H9 (cell line): ENCODE data around the gene ASPHD1. TPM values are rescaled to one million over a fixed set of nuclear protein-coding genes. Genes with fewer than 3 reads are reported as not detected.

Experiments used
- DNase-seq: peaks from one replicate; pipeline ENCODE4 v3.0.0-alpha.2; 2017
- H2AFZ ChIP-seq: one replicate; pipeline ENCODE4 v1.6.1; 2013; ENCODE audit warnings: mild to moderate bottlenecking, low read length, control low read depth, moderate library complexity
- H2AK5ac ChIP-seq: 2 replicates; pipeline ENCODE4 v1.6.1; 2013; ENCODE audit warnings: low read length, control low read depth, mixed read lengths; ENCODE audit not compliant: insufficient read length
- H2BK120ac ChIP-seq: one replicate; pipeline ENCODE4 v1.6.1; 2013; ENCODE audit warnings: low read depth, mild to moderate bottlenecking, low read length, control low read depth, inconsistent platforms; ENCODE audit not compliant: poor library complexity, severe bottlenecking
- H2BK12ac ChIP-seq: 2 replicates; pipeline ENCODE4 v1.6.1; 2013; ENCODE audit warnings: low read length, control low read depth, mixed read lengths, low read depth; ENCODE audit not compliant: insufficient read length
- H2BK15ac ChIP-seq: 2 replicates; pipeline ENCODE4 v1.6.1; 2013; ENCODE audit warnings: low read depth, low read length, control low read depth
- H2BK20ac ChIP-seq: one replicate; pipeline ENCODE4 v1.6.1; 2013; ENCODE audit warnings: low read depth, mild to moderate bottlenecking, low read length, control low read depth, inconsistent platforms; ENCODE audit not compliant: poor library complexity, severe bottlenecking
- H2BK5ac ChIP-seq: 2 replicates; pipeline ENCODE4 v1.6.1; 2013; ENCODE audit warnings: low read length, control low read depth, mixed read lengths; ENCODE audit not compliant: insufficient read length
- H3K14ac ChIP-seq: 2 replicates; pipeline ENCODE4 v1.6.1; 2013; ENCODE audit warnings: low read length, control low read depth; ENCODE audit not compliant: insufficient read depth
- H3K18ac ChIP-seq: 2 replicates; pipeline ENCODE4 v1.6.1; 2013; ENCODE audit warnings: low read depth, mild to moderate bottlenecking, mixed read lengths, low read length, control low read depth; ENCODE audit not compliant: insufficient read length
- H3K23ac ChIP-seq: 2 replicates; pipeline ENCODE4 v1.6.1; 2013; ENCODE audit warnings: low read length, control low read depth, mixed read lengths, low read depth; ENCODE audit not compliant: insufficient read length
- H3K23me2 ChIP-seq: 2 replicates; pipeline ENCODE4 v1.6.1; 2013; ENCODE audit warnings: low read depth, mild to moderate bottlenecking, mixed read lengths, low read length, control low read depth; ENCODE audit not compliant: insufficient read length, poor library complexity, severe bottlenecking
- H3K27ac ChIP-seq: 2 replicates; pipeline ENCODE4 v1.5.1; 2013; ENCODE audit warnings: low read length, control low read depth, mixed read lengths, low read depth; ENCODE audit not compliant: insufficient read length
- H3K27me3 ChIP-seq: 2 replicates; pipeline ENCODE4 v1.6.1; 2013; ENCODE audit warnings: low read length, control low read depth, inconsistent platforms; ENCODE audit not compliant: insufficient read depth
- H3K4ac ChIP-seq: 2 replicates; pipeline ENCODE4 v1.6.1; 2013; ENCODE audit warnings: low read depth, mild to moderate bottlenecking, control low read depth, inconsistent platforms, low read length, moderate library complexity
- H3K4me1 ChIP-seq: 2 replicates; pipeline ENCODE4 v1.6.1; 2013; ENCODE audit warnings: low read length, control low read depth, inconsistent platforms; ENCODE audit not compliant: insufficient read depth
- H3K4me2 ChIP-seq: 2 replicates; pipeline ENCODE4 v1.6.1; 2013; ENCODE audit warnings: low read length, control low read depth, mixed read lengths; ENCODE audit not compliant: insufficient read length, insufficient read depth
- H3K56ac ChIP-seq: 2 replicates; pipeline ENCODE4 v1.6.1; 2013; ENCODE audit warnings: low read depth, mild to moderate bottlenecking, mixed read lengths, low read length, control low read depth; ENCODE audit not compliant: insufficient read length
- H3K79me1 ChIP-seq: 2 replicates; pipeline ENCODE4 v1.6.1; 2013; ENCODE audit warnings: low read depth, mild to moderate bottlenecking, moderate library complexity, low read length, control low read depth, inconsistent platforms; ENCODE audit not compliant: insufficient read depth, poor library complexity, severe bottlenecking
- H3K79me2 ChIP-seq: 2 replicates; pipeline ENCODE4 v1.6.1; 2013; ENCODE audit warnings: low read length, control low read depth, inconsistent platforms; ENCODE audit not compliant: insufficient read depth
- H3K9ac ChIP-seq: 2 replicates; pipeline ENCODE4 v1.6.1; 2013; ENCODE audit warnings: low read length, control low read depth, mixed read lengths; ENCODE audit not compliant: insufficient read length; ENCODE audit errors: extremely low read depth
- H3K9me3 ChIP-seq: one replicate; pipeline ENCODE4 v1.6.1; 2013; ENCODE audit warnings: low read depth, low read length, inconsistent platforms; ENCODE audit not compliant: control insufficient read depth
- H3T11ph ChIP-seq: one replicate; pipeline ENCODE4 v1.6.1; 2013; ENCODE audit warnings: mild to moderate bottlenecking, low read length, control low read depth, inconsistent platforms
- H4K20me1 ChIP-seq: one replicate; pipeline ENCODE4 v1.6.1; 2013; ENCODE audit not compliant: control insufficient read depth, insufficient read length, insufficient read depth
- H4K5ac ChIP-seq: 2 replicates; pipeline ENCODE4 v1.6.1; 2013; ENCODE audit warnings: low read depth, mild to moderate bottlenecking, mixed read lengths, low read length, control low read depth; ENCODE audit not compliant: insufficient read length
- H4K8ac ChIP-seq: replicated peaks from 2 replicates; pipeline ENCODE4 v1.6.1; 2013; ENCODE audit warnings: low read length, control low read depth, mixed read lengths, low read depth; ENCODE audit not compliant: insufficient read length
- H4K91ac ChIP-seq: 2 replicates; pipeline ENCODE4 v1.6.1; 2013; ENCODE audit warnings: low read depth, mild to moderate bottlenecking, moderate library complexity, mixed read lengths, low read length, control low read depth; ENCODE audit not compliant: insufficient read length
- H3K27ac Mint-ChIP-seq, 3 experiments: 2 replicates in 2 of 3; 3 replicates in 1 of 3; pipeline ENCODE4 v1.8.0; 2020 to 2021; ENCODE audit warnings: mixed read lengths in 3 of 3, mild to moderate bottlenecking in 1 of 3, moderate library complexity in 1 of 3
- H3K27me3 Mint-ChIP-seq: 2 replicates; pipeline ENCODE4 v1.8.0; 2021; ENCODE audit warnings: low read depth, mild to moderate bottlenecking, moderate library complexity, mixed read lengths
- H3K36me3 Mint-ChIP-seq, 3 experiments: 2 replicates in 2 of 3; 3 replicates in 1 of 3; pipeline ENCODE4 v1.8.0; 2020 to 2021; ENCODE audit warnings: low read depth in 3 of 3, mixed read lengths in 3 of 3; ENCODE audit not compliant: insufficient read depth in 1 of 3
- H3K4me1 Mint-ChIP-seq, 2 experiments: 2 replicates each; pipeline ENCODE4 v1.8.0; 2020; ENCODE audit warnings: mixed read lengths in 2 of 2
- H3K4me3 Mint-ChIP-seq, 2 experiments: 2 replicates in 1 of 2; 3 replicates in 1 of 2; pipeline ENCODE4 v1.8.0; 2020 to 2021; ENCODE audit warnings: mild to moderate bottlenecking in 2 of 2, mixed read lengths in 2 of 2, moderate library complexity in 1 of 2
- H3K9me3 Mint-ChIP-seq, 2 experiments: 2 replicates in 1 of 2; 3 replicates in 1 of 2; pipeline ENCODE4 v1.8.0; 2020; ENCODE audit warnings: mild to moderate bottlenecking in 2 of 2, mixed read lengths in 2 of 2, moderate library complexity in 1 of 2
- CTCF ChIP-seq: fragments of 200-600 bp; sonication (generic); conservative IDR thresholded peaks from 3 replicates; pipeline ENCODE4 v1.8.0; 2021; ENCODE audit warnings: antibody characterized with exemption, mild to moderate bottlenecking
- WGBS: extraction: QIAGEN DNeasy Blood & Tissue Kit; methylation state at CpG from one replicate; pipeline ENCODE4 v1.1.7; 2013; ENCODE audit warnings: missing lambda C conversion rate, low lambda C conversion rate, mixed read lengths; ENCODE audit not compliant: insufficient read length; ENCODE audit errors: extremely low coverage; 5-methylcytosine and 5-hydroxymethylcytosine counted together
- total RNA-seq: library from RNA; stranded (reverse); gene quantifications from 2 replicates; pipeline ENCODE4 v1.2.1, GENCODE V29; 2021

The ASPHD1 gene
- total RNA-seq, 1 experiment from 2014 or later: 16.7 TPM

GRCh38 chr16:29875206-29875605 lies 25.1 kb upstream of the ASPHD1 start:
- Histone ChIP-seq H4K91ac (no peak overlapping the region), H3T11ph (no peak overlapping the region), H3K79me1 (no peaks in the 10 kb centered on the region), H4K20me1 (no peaks in the 10 kb centered on the region), H3K18ac (no peak overlapping the region), H2BK5ac (no peak overlapping the region), H2BK12ac (no peak overlapping the region), H2AFZ (no peak overlapping the region), H2BK120ac (no peak overlapping the region), H3K23me2 (peaks cover 10% of the 10 kb centered on the region), H3K4me2 (no peak overlapping the region), H2AK5ac (no peak overlapping the region), H3K4me1 (no peaks in the 10 kb centered on the region), H4K8ac (no peak overlapping the region), H3K23ac (no peak overlapping the region), H3K9me3 (no peaks in the 10 kb centered on the region), H2BK20ac (no peak overlapping the region), H3K14ac (no peak overlapping the region), H3K27me3 (no peaks in the 10 kb centered on the region), H4K5ac (no peak overlapping the region), H3K4ac (no peak overlapping the region), H3K27ac (no peak overlapping the region), H3K9ac (no peak overlapping the region), H3K79me2 (no peaks in the 10 kb centered on the region), H3K56ac (no peak overlapping the region), H2BK15ac (no peak overlapping the region)
- H3K9me3 Mint-ChIP-seq: no peaks in the 10 kb centered on the region; a peak in 1 of 5 replicates
- no CpG with 5 or more reads among the region's 6 CpGs for WGBS
- peaks cover 2 to 19% (median 17%) of the 10 kb centered on the region in 3 experiments; a peak in 6 of 7 replicates for H3K36me3 Mint-ChIP-seq
- H3K4me3 Mint-ChIP-seq: no peak overlapping the region
- peaks cover 13 to 14% of the 10 kb centered on the region in 2 experiments for H3K4me1 Mint-ChIP-seq
- H3K27me3 Mint-ChIP-seq: peaks cover 5% of the 10 kb centered on the region
- no peak for TF ChIP-seq CTCF
- H3K27ac Mint-ChIP-seq: no peak overlapping the region
- no peak for DNase-seq
